HG03095 (cell line): Measurements from ENCODE around the gene NLK.
"Not testable (repeated sequence)": the region's sequence is repeated elsewhere in the genome, so short reads cannot be mapped to it uniquely, and the experiment has no call there.

ENCODE experiments used
- ATAC-seq: cut with Tn5 transposase; IDR thresholded peaks from one replicate; pipeline ENCODE4 v1.9.1; 2021; ENCODE audit warnings: moderate library complexity; ENCODE audit not compliant: unreplicated experiment

NLK gene

DNA sequence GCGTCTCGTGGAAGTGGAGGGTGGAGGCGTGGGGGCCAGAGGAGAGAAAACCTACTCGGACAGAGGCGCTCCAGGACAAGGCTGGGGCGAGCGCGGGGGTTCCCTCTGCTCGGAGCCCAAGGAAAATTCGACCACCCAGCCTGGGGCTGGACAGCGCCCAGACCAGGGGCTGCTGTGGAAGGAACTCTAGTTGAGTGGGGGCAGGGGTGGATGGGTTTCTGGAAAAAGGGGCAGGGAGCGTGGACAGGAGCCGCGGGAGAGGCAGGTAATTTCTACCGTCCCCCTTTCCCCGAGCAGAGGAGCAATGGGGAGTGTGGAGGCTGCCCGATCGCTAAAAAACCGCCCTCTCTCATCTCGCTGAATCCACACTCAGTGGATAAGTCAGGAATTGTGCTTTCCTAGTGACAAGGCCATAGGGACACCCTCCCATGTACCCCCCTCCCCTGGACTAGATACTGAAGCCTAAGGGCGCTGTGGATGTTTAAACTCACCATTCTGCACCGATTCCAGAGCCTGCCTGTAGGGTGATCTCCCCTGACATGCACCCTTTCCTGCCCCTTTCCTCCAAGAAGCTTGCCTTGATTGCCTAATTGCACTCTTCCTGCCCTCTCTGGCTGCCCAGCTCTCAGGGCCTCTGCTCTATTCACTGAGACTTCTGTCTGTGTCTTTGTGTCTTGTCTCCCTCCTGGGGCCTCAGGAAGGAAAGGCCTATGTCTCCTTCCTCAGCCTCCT lies 185.8 kb downstream of the NLK start:
- no peak for ATAC-seq

DNA sequence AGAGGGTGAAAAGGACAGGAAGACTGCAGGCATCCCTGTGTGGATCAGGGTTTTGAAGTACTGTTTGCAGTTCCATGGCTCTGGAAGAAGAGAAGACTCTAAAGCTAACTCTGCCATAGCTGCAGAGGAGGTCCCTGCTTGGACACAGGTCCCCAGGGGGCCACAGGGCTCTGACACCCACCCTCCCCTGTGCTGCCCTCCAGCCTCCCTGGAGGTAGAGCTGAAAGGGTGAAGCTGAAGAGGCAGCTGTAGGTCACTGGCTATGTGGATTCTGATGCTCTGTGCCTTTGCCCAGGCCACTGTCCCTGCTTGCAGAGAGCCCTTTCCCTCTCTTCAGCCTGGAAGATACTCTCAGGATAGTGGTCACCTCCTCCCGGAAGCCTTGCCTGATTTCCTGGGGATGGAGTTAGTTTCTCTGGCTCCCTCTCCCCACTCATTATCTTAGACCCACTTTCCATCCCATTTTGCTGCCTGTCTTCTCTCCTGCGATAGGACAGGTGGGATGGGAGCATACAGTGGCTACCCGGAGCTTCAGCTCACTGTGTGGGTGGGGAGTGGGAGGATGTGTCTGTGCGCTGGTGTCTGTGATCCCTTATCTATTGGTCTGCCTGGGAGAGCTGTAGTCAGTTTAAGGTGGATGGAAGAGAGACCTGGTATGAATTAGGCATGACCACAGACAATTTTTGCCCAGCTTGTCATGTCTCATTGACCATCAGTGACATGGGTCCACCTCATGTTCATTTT lies 186.7 kb downstream of the NLK start:
- no peak for ATAC-seq

DNA sequence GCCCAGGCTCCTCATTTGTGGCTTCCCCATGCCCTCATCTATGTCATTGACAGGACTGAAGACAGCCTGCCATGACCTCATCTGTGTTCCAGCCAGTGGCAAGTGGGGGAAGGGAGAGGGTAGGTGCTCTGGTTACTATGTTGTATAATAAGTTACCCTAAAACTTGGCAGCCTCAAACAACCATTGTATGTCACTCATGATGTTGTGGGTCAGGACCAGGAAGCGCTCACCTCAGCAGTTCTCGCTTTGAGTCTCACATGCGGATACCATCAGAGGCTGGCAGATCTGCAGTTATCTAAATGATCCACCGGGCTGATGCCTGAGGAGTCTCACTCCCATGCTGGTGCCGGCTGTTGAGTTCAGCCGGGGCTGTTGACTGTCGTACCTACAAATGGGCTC lies 187.5 kb downstream of the NLK start:
- no peak for ATAC-seq

DNA sequence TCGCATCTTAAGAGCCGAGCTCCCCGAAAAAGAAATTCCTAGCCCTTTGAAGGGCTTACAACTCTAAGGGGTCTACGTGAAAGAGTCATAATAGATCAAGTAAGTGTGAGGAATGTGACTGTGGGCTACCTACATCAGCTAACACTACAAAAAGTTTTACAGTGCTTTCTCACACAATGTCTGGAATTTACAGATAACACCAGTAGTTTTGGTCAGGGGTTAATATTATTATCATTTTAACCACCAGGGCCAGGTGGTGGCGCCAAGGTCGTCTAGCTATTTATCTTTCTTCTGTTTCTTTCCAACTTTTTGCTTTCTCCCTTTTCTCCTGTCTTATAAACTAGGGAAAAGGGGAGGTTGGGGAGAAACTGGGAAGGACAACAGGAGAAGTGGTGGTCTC lies 188.1 kb downstream of the NLK start:
- ATAC-seq: not testable (repeated sequence)

DNA sequence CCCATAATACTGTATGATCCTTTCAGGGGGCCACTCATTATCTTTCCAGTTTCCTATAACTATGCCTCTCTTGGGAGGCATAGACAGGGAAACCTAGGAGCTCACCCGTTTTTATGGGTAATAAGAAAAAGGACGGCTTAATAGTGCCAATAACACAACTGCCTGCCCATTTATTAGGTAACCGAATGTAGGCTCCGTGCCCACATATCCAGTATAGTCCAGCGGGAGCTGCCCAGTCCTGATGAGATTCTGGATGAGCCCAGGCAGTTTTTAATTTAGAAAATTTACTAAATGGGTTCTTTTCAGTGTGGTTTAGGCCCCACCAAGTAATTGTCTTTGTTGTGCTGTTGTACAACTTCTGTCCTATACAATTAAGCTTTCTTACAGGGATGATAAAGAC lies 189.1 kb downstream of the NLK start:
- not testable (repeated sequence) for ATAC-seq

DNA sequence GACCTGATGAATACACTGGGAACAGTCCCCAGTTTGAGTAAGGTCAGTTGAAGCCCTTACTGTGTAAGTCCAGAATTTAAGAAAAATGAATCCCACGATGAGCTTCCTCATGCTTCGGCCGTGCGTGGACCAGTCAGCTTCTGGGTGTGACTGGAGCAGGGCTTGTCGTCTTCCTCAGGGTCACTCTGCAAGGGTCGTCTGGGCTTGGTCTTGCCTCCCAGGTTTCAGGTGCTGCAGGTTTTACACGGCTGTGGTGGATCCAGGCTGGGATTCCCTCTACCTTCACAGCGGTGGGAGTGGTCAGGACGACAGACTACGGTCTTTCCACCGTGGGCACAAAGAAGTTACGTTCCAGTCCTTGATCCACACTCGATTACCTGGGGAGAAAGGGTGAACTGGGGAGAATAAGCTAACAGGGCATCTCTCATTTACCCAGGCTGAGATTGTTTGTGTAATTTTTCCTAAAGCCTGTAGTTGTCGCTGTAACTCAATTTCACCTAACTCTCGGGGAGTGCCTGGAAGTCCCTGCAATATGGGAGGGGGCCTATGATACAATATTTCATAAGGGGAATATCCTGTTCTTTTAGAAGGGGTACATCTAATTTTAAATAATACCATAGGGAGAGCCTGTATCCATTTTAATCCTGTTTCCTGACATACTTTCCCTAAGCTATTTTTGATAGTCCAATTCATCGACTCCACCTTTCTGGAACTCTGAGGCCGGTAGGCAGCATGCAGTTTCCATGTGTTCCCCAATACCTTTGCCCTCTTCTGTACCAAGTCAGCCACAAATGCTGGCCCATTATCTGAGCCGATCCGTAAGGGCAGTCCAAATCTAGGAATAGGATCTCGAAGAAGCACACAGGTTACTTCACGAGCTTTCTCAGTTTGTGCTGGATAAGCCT lies 190.7 kb downstream of the NLK start:
- not testable (repeated sequence) for ATAC-seq

DNA sequence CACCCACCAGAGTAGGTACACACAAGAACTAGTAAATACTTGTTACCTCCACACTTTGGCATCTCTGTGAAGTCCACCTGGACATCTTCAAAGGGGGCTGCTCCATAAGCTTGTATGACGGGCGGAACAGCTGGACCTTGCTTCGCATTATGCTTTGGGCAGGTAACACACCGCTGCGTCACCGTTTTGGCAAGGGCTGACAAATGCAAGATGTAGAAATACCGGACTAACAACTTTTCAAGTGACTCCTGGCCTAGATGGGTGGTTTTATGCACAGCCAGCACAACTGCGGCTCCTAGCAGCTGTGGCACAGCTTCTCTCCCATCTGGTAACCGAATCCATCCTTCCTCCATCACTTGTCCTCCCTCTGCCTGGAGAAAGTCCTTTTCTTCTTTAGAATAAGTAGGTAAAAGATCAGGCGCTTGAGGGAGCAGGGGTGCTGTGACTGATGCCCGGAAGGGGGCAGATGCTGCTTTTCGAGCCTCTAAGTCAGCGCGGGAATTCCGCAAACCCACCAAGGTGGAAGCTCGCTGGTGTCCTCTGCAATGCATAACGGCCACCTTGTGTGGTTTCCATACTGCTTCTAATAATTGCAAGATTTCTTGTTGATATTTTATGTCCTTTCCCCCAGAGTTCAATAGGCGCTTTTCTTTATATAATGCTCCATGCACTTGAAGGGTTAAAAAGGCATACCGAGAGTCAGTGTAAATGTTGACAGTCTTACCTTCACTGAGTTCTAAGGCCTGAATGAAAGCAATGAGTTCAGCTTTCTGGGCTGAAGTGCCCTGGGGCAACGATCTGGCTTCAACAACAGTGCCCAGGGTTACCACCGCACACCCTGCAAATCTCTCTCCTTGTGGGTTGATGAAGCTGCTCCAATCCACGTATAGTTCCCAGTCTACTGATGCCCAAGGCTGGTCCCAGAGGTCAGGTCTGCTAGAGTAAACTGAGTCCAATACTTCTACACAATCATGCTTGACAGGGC lies 191.7 kb downstream of the NLK start:
- not testable (repeated sequence) for ATAC-seq

DNA sequence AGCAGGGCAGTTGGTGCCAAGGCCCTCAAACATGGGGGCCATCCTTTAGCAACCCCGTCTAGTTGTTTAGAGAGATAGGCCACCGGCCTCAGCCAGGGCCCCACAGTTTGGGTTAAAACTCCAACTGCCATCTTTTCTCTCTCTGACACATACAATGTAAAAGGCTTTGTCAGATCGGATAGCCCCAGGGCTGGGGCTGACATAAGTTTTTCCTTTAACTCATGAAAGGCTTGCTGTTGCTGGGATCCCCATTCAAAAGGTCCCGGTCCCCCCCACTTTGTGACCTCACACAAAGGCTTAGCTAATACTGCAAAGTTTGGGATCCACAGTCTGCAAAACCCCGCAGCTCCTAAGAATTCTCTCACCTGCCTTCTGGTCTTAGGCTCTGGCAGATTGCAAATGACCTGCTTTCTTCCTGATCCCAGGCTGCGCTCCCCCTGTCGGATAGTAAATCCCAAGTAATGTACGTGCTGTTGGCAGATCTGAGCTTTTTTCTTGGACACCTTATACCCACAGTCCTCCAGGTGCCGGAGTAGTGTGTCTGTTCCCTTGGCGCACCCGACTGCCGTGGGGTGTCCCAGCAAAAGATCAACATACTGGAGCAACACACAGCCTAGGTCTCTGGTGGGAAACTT lies 192.7 kb downstream of the NLK start:
- ATAC-seq: not testable (repeated sequence)

DNA sequence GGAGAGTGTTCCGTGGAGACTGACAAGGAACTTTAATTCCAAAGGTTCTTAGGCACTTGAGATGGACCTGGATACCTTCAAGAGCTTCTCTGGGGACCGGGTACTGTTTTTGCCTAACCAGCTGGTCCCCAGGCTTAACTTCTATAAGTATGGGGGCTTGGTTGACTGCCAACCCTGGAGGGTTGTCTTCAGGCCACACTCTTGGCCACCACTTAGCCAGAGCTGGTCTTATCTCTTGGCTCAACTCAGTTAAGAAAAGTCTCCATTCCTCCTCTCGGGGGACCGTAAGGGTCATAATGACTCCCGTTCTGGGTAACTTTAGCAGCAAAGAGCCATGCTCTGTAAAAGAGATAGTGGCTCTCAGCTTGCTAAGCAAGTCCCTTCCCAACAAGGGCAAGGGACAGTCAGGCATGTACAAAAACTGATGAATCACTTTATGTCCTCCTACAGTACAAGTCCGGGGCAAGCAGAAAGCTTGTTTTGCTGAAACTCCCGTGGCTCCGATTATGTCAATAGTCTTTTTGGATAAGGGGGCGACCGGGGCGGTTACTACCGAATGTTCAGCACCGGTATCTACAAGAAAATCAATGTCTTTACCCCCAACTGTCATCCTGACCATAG lies 193.7 kb downstream of the NLK start:
- not testable (repeated sequence) for ATAC-seq

DNA sequence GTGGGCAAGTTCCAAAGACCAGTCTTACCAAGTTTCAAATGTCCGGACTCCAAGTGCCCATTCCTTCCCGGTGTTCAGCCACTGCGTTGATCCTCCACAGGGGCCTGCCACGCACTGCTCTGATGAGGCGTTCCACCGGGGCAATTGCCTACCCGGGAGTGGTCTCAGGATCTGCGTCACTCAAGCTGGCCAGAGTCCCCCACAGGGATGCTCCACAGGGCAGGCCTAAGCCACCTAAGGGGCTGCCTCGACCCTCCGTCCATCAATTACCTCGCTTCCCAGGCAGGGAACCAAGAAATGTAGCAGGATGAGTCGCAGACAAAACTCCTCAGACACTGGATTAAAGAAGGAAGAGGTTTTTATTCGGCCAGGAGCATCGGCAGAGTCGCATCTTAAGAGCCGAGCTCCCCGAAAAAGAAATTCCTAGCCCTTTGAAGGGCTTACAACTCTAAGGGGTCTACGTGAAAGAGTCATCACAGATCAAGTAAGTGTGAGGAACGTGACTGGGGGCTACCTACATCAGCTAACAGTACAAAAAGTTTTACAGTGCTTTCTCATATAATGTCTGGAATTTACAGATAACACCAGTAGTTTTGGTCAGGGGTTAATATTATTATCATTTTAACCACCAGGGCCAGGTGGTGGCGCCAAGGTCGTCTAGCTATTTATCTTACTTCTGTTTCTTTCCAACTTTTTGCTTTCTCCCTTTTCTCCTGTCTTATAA lies 196.2 kb downstream of the NLK start:
- not testable (repeated sequence) for ATAC-seq

DNA sequence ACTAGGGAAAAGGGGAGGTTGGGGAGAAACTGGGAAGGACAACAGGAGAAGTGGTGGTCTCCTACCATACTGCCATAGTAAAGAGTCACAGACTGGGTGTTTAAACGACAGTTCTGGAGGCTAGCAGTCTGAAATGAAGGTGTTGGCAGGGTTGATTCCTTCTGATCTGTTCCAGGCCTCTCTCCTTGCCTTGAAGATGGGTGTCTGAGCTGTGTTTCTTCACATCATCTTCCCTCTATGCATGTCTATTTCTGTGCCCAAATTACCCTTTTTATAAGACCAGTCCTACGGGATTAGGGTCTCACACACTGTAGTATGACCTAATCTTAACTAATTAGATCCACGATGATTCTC lies 196.8 kb downstream of the NLK start:
- no peak for ATAC-seq

DNA sequence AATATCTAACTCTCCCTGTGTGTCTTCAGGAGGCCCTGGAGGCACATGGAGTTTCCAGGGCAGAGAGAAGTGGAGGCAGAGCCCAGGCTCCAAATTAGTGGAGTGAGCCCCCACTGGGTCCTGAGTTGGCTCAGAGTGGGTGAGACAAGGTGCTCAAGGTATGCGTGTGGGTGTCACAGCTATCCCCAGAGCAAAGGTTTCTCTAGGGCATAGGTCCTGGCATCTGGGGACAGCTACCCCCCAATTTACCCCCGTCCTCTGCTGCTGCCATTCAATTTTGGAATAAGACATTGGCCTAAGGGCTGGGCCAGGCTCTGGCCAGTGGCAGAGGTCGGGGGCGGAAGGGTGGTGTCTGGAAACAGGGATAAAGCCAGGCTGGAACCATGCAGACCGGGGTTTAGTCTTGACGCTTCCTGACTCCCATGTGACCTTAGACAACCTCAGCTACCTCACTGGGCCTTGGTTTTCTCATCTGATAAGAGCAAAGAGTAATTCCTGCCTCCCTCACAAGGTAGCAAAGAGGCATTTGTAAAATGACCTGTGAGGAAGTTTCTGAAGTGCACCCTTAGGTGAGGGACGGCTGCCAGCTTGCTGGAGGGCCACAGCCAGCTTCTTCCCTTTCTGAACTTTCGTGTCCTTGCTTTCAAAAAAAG lies 198.3 kb downstream of the NLK start:
- ATAC-seq: no peak

DNA sequence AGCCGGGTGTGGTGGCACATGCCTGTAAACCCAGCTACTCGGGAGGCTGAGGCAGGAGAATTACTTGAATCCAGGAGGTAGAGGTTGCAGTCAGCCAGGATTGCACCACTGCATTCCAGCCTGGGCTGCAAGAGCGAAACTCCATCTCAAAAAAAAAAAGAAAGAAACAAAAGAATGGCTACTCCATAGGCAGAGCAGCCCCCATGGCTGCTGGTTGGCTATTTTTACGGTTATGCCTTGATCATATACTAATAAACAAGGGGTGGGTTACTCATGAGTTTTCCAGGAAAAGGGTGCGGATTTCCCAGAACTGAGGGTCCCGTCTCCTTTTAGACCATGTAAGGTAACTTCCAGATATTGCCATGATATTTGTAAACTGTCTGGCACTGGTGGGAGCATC lies 200.3 kb downstream of the NLK start:
- no peak for ATAC-seq

DNA sequence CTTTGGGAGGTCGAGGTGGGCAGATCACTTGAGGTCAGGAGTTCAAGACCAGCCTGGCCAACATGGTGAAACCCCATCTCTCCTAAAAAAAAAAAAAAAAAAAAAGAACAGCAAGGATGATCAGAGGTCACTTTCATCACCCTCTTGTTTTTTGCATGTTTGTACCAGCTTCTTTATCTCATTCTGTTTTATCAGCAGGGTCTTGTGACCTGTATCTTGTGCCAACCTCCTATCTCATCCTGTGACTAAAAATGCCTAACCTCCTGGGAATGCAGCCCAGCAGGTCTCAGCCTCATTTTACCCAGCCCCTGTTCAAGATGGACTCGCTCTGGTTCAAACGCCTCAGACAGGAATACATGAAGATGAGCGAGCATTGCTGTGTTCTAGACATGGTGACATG lies 200.8 kb downstream of the NLK start:
- ATAC-seq: not testable (repeated sequence)

DNA sequence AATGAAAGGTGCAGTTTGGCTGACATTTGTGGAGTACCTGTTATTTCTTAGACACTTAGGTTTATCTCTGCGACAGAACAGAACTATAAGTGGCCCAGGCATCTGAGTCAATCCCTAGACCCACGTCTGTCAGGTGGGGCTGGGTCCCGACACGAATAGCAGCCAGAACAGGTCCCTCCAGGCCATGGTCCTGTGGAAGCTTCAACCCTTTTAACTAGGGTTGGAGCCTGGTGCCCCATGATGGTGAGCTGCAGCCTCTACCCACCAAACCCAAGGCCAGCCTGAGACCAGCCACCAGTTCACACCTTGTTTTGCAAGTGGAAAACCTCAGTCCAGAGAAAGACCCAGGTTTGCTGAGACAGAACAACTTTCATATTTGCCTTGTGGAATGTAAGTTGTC lies 202.0 kb downstream of the NLK start:
- ATAC-seq: no peak
